Measurements from ENCODE around the gene ATAD3A. TPM values are rescaled to one million over a fixed set of nuclear protein-coding genes. Genes with fewer than 3 reads are reported as not detected.

ATAD3A gene
- total RNA-seq, 4 donors from 2014 or later: 18.3 to 29.3 (median 25.2) TPM

DNA sequence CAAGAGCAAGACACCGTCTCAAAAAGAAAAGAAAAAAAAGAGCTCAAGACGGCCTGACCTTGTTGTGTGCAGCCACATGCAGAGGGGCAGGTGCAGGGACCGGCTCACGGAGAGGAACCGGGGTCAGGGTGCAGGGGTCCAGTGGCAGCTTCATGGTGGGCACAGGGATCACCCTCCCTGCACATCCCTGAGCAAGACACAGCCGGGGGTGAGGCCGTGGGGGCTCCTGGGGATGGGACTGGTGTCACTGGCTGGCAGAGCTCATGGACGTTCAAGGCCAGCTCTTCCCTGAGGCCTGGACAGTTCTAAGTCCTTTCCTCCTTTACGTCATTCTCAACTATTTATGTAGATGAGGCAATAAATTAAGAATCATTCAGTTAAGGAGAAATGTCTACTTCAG lies 35.0 kb downstream of the ATAD3A start:
- TF ChIP-seq POLR2A (IDR thresholded peaks at IDR 0.05; ENCODE audit: low read depth): no peak
- TF ChIP-seq, protein P1, sequence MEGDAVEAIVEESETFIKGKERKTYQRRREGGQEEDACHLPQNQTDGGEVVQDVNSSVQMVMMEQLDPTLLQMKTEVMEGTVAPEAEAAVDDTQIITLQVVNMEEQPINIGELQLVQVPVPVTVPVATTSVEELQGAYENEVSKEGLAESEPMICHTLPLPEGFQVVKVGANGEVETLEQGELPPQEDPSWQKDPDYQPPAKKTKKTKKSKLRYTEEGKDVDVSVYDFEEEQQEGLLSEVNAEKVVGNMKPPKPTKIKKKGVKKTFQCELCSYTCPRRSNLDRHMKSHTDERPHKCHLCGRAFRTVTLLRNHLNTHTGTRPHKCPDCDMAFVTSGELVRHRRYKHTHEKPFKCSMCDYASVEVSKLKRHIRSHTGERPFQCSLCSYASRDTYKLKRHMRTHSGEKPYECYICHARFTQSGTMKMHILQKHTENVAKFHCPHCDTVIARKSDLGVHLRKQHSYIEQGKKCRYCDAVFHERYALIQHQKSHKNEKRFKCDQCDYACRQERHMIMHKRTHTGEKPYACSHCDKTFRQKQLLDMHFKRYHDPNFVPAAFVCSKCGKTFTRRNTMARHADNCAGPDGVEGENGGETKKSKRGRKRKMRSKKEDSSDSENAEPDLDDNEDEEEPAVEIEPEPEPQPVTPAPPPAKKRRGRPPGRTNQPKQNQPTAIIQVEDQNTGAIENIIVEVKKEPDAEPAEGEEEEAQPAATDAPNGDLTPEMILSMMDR (IDR thresholded peaks at IDR 0.05): no peak
- no peak for TF ChIP-seq POLR2AphosphoS5 (IDR thresholded peaks at IDR 0.05)
- Histone ChIP-seq H3K36me3 (peaks cover 8 to 37% (median 26%) of the 10 kb centered on the region in 4 donors), H3K27ac (replicated peaks in 1 of 4) (no peak overlapping the region), H3K4me3 (no peak overlapping the region), H3K9me3 (no peaks in the 10 kb centered on the region), H3K4me1 (peaks cover 7 to 34% (median 17%) of the 10 kb centered on the region in 4 donors), H3K27me3 (no peaks in the 10 kb centered on the region)
- intact Hi-C loops (cut with DNase I): no loop called here
- DNase-seq (ENCODE audit: extremely low spot score): no peak
- WGBS: 84% methylated on average over 9 of the region's 9 CpGs

DNA sequence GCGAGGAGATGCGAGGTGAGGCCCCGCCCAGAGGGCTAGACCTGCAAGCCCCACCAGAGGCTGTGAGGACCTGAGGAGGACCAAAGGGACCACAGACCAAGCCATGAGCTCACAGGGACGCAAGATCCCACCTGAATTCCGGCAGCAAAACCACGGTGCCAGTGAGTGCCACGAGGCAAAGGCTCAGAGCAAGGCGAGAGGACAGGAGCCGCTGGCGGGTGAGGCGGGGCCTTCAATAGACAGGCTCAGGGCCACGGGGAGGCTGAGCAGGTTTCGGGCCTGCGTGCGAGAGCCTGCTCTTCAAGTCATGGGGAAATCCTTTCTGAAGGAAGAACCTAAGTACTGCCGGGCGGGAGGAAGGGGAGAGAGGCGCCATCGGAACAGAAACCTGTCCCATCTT lies 35.5 kb downstream of the ATAD3A start:
- WGBS: 95% methylated on average over 16 of the region's 19 CpGs

DNA sequence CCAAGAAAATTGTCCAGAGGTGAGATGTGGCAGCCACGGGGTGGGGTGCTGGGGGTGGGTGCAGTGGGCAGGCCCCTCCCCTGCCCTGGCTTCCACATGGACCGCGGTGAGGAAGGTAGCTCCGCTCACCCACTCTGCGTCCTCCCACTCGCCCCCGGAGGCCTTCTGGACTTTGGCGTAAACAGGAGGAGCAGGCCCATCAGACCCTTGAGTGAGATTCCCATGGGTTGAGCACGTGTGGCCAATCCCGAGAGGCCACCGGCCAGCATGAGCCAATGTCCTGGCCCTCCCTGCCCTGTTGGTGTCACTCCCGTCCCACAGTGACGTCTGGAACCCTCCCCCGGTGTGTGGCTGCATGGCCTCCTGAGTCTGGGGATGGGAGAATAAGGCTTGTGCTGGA lies 36.6 kb downstream of the ATAD3A start:
- intact Hi-C loops (cut with DNase I): no loop called here
- no peak overlapping the region for H3K27ac ChIP-seq (replicated peaks in 1 of 4)
- H3K4me3 ChIP-seq: no peak overlapping the region
- no peaks in the 10 kb centered on the region for H3K27me3 ChIP-seq
- peaks cover 0 to 25% (median 12%) of the 10 kb centered on the region in 4 donors for H3K36me3 ChIP-seq
- TF ChIP-seq, protein P1 (IDR thresholded peaks at IDR 0.05): no peak
- no peak for TF ChIP-seq POLR2AphosphoS5 (IDR thresholded peaks at IDR 0.05)
- no peak for TF ChIP-seq EP300 (IDR thresholded peaks at IDR 0.05)
- no peak for TF ChIP-seq POLR2A (IDR thresholded peaks at IDR 0.05; ENCODE audit: low read depth)
- WGBS: 85% methylated on average over 10 of the region's 14 CpGs
- no peak for DNase-seq (ENCODE audit: extremely low spot score)
- H3K9me3 ChIP-seq: no peaks in the 10 kb centered on the region
- peaks cover 7 to 30% (median 13%) of the 10 kb centered on the region in 4 donors for H3K4me1 ChIP-seq

More for the DNA sequence above, 35.5 kb downstream of the ATAD3A start:
- intact Hi-C loops (cut with DNase I): no loop called here
- no peak for TF ChIP-seq POLR2AphosphoS5 (IDR thresholded peaks at IDR 0.05)
- TF ChIP-seq POLR2A (IDR thresholded peaks at IDR 0.05; ENCODE audit: low read depth): no peak
- TF ChIP-seq, protein P1 (IDR thresholded peaks at IDR 0.05): no peak
- TF ChIP-seq EP300 (IDR thresholded peaks at IDR 0.05): no peak
- Histone ChIP-seq H3K36me3 (peaks cover 6 to 37% (median 21%) of the 10 kb centered on the region in 4 donors), H3K27ac (replicated peaks in 1 of 4) (no peak overlapping the region), H3K4me1 (peaks cover 7 to 34% (median 17%) of the 10 kb centered on the region in 4 donors), H3K27me3 (no peaks in the 10 kb centered on the region), H3K9me3 (no peaks in the 10 kb centered on the region), H3K4me3 (no peak overlapping the region)
- DNase-seq (ENCODE audit: extremely low spot score): no peak

DNA sequence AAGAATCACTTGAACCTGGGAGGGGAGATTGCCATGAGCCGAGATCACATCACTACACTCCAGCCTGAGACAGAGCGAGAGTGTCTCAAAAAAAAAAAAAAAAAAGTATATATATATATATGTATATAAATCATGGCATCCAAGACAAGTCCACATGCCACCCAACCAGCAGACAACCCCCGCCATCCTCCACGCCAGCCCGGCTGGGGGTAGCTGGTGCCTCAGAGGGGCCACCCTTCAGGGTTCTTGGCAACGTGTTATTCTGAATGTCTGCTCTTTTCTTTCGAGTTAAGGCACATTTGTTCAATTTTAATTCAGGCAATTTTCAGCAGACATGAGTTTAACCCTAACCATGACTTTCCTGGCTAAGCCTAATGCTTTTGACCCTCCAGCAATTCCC lies 38.1 kb downstream of the ATAD3A start:
- Histone ChIP-seq H3K27me3 (no peaks in the 10 kb centered on the region), H3K36me3 (peaks cover 2 to 16% (median 8%) of the 10 kb centered on the region in 4 donors), H3K27ac (replicated peaks in 1 of 4) (peak overlapping the region in 2 of 4 donors; percentile 28 to 35), H3K4me1 (peaks cover 10 to 38% (median 18%) of the 10 kb centered on the region in 4 donors), H3K9me3 (no peaks in the 10 kb centered on the region), H3K4me3 (no peak overlapping the region)
- WGBS: 71% methylated on average over 7 of the region's 7 CpGs
- intact Hi-C loops (cut with DNase I): no loop called here
- TF ChIP-seq EP300 (IDR thresholded peaks at IDR 0.05): no peak
- TF ChIP-seq POLR2AphosphoS5 (IDR thresholded peaks at IDR 0.05): no peak
- TF ChIP-seq, protein P1 (IDR thresholded peaks at IDR 0.05): no peak
- no peak for TF ChIP-seq POLR2A (IDR thresholded peaks at IDR 0.05; ENCODE audit: low read depth)
- no peak for DNase-seq (ENCODE audit: extremely low spot score)

Measured in esophagus muscularis mucosa (tissue), 4 donors.